ENCODE results near the gene AKR7A3. TPM values are rescaled to one million over a fixed set of nuclear protein-coding genes. Genes with fewer than 3 reads are reported as not detected.
A peak's percentile ranks its signal among the peaks of the same experiment; 100 is the strongest.
"Not testable (repeated sequence)": the region's sequence is repeated elsewhere in the genome, so short reads cannot be mapped to it uniquely, and the experiment has no call there.

Gene AKR7A3
- total and polyA plus RNA-seq, 9 donors: 0.23 to 3.5 (median 2.0) TPM

DNA sequence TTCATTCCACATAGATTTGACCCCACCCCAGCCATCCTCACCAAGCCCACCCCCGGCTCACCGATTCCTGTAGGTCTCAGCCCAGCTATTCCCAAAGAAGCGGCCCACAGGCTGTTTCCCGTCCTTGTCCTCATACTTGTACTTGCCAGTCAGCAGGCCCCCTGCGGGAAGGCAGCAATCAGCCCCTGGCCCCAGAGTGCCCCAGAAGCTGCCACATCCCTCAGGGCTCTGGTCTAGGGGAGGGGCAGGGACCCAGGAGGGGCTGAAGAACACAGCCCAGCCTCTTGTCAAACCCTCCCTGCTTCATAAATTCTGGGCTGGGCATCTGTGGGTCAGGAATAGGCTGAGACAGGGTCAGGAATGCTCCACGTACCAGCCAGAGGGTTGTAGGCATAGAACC is 18.4 kb upstream of the AKR7A3 start:
- no peaks in the 10 kb centered on the region for H3K36me3 ChIP-seq
- H3K4me3 ChIP-seq: no peak overlapping the region
- H3K27ac ChIP-seq: no peak overlapping the region
- intact Hi-C loops (cut with DNase I): no loop called here
- TF ChIP-seq, protein P1, sequence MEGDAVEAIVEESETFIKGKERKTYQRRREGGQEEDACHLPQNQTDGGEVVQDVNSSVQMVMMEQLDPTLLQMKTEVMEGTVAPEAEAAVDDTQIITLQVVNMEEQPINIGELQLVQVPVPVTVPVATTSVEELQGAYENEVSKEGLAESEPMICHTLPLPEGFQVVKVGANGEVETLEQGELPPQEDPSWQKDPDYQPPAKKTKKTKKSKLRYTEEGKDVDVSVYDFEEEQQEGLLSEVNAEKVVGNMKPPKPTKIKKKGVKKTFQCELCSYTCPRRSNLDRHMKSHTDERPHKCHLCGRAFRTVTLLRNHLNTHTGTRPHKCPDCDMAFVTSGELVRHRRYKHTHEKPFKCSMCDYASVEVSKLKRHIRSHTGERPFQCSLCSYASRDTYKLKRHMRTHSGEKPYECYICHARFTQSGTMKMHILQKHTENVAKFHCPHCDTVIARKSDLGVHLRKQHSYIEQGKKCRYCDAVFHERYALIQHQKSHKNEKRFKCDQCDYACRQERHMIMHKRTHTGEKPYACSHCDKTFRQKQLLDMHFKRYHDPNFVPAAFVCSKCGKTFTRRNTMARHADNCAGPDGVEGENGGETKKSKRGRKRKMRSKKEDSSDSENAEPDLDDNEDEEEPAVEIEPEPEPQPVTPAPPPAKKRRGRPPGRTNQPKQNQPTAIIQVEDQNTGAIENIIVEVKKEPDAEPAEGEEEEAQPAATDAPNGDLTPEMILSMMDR (IDR thresholded peaks at IDR 0.05): no peak
- TF ChIP-seq EP300 (IDR thresholded peaks at IDR 0.05): no peak
- no peak for TF ChIP-seq POLR2A (IDR thresholded peaks at IDR 0.05)
- H3K4me1 ChIP-seq (ENCODE audit: insufficient read depth): peaks cover 9% of the 10 kb centered on the region
- no peaks in the 10 kb centered on the region for H3K27me3 ChIP-seq
- WGBS, 3 donors: 89 to 95% (median 94%) methylated on average over 6 of the region's 6 CpGs
- no peaks in the 10 kb centered on the region for H3K9me3 ChIP-seq
- DNase-seq: peak in 1 of 5 donors; percentile 20

DNA sequence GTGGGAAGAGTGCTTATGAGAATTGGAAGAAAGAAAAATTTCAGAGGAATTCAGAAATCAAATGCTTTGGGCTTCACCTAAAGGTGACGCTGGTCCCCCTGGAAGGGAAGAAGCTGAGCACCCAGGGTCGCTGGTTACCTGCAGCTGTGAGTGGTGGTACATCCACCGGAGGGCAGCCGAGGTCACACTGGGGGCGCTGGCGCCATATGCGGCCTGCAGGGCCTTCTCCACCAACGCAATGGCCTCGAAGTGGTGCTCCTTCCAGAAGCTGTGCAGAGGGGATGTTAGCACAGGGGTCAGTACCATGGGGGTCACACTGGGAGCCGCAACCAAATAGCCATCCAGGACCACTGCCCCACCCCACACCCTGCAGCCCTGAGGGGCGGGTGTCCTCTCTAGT is 17.3 kb upstream of the AKR7A3 start:
- peaks cover 5% of the 10 kb centered on the region for H3K4me1 ChIP-seq (ENCODE audit: insufficient read depth)
- DNase-seq: peak in 1 of 5 donors; percentile 21
- no peak for TF ChIP-seq EP300 (IDR thresholded peaks at IDR 0.05)
- TF ChIP-seq, protein P1 (IDR thresholded peaks at IDR 0.05): no peak
- TF ChIP-seq POLR2A (IDR thresholded peaks at IDR 0.05): no peak
- no peaks in the 10 kb centered on the region for H3K9me3 ChIP-seq
- H3K27ac ChIP-seq: no peak overlapping the region
- intact Hi-C loops (cut with DNase I): no loop called here
- WGBS, 3 donors: 93 to 95% (median 94%) methylated on average over 11 of the region's 11 CpGs
- H3K36me3 ChIP-seq: no peaks in the 10 kb centered on the region
- no peaks in the 10 kb centered on the region for H3K27me3 ChIP-seq
- H3K4me3 ChIP-seq: no peak overlapping the region

DNA sequence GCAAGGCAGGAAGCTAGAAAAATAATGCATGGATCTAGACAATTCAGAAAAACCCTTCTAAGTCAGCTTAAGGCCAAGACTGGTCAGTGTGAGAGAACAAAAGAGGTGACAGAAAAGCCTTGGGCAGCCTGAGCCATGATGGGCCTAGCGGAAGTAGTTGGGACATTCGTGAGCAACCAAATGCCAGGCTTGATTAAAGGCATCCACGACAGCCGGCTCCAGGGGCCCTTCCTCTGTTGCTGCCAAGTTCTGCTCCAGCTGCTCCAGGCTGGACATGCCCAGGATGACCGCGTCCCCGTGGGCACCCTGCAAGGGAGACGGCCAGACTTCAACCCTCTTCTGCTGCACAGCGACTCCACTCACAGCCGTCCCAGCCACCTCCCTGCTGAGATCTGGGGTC is 15.5 kb upstream of the AKR7A3 start:
- H3K4me1 ChIP-seq (ENCODE audit: insufficient read depth); DNase-seq; H3K36me3 ChIP-seq; H3K4me3 ChIP-seq; H3K27ac ChIP-seq; H3K9me3 ChIP-seq; intact Hi-C loops (cut with DNase I); H3K27me3 ChIP-seq: not testable (repeated sequence)
- 90 to 95% (median 90%) methylated on average over 10 of the region's 10 CpGs for WGBS, 3 donors

DNA sequence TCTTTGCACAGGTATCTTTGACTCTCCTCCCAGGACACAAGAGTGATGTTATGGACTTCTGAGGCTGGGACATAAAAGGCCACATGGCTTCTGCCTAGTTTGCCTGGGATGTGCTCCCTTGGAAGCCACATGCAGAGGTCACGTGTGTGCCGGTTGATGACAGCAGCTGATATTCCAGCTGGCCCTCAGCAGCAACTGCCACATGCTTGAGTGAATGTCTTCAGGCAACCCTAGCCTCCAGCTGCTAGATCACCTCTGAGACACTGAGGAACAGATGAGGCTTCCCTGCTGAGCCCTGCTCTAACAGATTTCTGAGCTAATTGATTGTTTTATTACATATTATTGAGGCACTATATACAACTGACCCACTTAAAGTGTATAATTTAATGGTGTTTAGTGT is 11.6 kb upstream of the AKR7A3 start:
- no peaks in the 10 kb centered on the region for H3K9me3 ChIP-seq
- DNase-seq: no peak
- H3K4me1 ChIP-seq (ENCODE audit: insufficient read depth): no peaks in the 10 kb centered on the region
- WGBS, 3 donors: 94 to 100% (median 97%) methylated on average over 2 of the region's 2 CpGs
- H3K27me3 ChIP-seq: no peaks in the 10 kb centered on the region
- intact Hi-C loops (cut with DNase I): no loop called here
- H3K36me3 ChIP-seq: no peaks in the 10 kb centered on the region
- TF ChIP-seq EP300 (IDR thresholded peaks at IDR 0.05) (no peak), POLR2A (IDR thresholded peaks at IDR 0.05) (no peak)
- TF ChIP-seq, protein P1 (IDR thresholded peaks at IDR 0.05): no peak
- no peak overlapping the region for H3K27ac ChIP-seq
- H3K4me3 ChIP-seq: no peak overlapping the region

DNA sequence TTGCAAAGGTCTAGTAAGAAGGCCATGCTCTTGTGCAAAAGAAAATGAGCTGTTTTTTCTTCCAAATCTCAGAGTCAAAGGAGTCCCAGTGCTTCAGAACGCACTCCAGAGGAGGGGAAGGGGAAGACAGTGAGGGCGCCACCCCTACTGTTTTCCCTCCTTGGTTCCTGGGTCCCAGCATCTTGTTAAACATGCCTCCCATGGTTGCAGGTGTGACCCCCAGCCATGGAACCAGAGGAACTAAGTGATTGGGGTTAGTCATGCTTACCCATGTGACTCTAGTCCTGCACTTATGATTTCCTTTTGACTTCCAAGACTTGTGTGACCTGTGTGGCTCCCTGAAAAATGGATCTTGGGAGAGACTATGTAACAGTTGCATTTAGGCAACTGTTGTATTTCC is 6.1 kb upstream of the AKR7A3 start:
- WGBS, 3 donors: 94 to 98% (median 95%) methylated on average over 2 of the region's 2 CpGs
- H3K27ac ChIP-seq: no peak overlapping the region
- intact Hi-C loops (cut with DNase I): no loop called here
- H3K27me3 ChIP-seq: no peaks in the 10 kb centered on the region
- H3K9me3 ChIP-seq: no peaks in the 10 kb centered on the region
- H3K4me1 ChIP-seq (ENCODE audit: insufficient read depth): no peaks in the 10 kb centered on the region
- H3K36me3 ChIP-seq: no peaks in the 10 kb centered on the region
- no peak overlapping the region for H3K4me3 ChIP-seq
- DNase-seq: no peak
- TF ChIP-seq, protein P1 (IDR thresholded peaks at IDR 0.05): no peak
- no peak for TF ChIP-seq EP300 (IDR thresholded peaks at IDR 0.05)
- no peak for TF ChIP-seq POLR2A (IDR thresholded peaks at IDR 0.05)

All from ovary (tissue), 9 donors.